ENCODE measurements around the gene SLC51A.

GRCh38 chr3:196237203-196237602, 20.9 kb downstream of the SLC51A start:
- TF ChIP-seq, protein P1, sequence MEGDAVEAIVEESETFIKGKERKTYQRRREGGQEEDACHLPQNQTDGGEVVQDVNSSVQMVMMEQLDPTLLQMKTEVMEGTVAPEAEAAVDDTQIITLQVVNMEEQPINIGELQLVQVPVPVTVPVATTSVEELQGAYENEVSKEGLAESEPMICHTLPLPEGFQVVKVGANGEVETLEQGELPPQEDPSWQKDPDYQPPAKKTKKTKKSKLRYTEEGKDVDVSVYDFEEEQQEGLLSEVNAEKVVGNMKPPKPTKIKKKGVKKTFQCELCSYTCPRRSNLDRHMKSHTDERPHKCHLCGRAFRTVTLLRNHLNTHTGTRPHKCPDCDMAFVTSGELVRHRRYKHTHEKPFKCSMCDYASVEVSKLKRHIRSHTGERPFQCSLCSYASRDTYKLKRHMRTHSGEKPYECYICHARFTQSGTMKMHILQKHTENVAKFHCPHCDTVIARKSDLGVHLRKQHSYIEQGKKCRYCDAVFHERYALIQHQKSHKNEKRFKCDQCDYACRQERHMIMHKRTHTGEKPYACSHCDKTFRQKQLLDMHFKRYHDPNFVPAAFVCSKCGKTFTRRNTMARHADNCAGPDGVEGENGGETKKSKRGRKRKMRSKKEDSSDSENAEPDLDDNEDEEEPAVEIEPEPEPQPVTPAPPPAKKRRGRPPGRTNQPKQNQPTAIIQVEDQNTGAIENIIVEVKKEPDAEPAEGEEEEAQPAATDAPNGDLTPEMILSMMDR (conservative IDR thresholded peaks at IDR 0.05 in 1 of 2, IDR thresholded peaks at IDR 0.05 in 1 of 2; ENCODE audit: extremely low read depth in 1 of 2, insufficient read depth in 1 of 2, low read depth in 1 of 2, low read length in 2 of 2) = no peak
- TF ChIP-seq EZH2 (IDR thresholded peaks at IDR 0.05; ENCODE audit: borderline replicate concordance, low read length) = no peak

Data from mammary epithelial cell (primary cell).